OCI-LY7 (cell line): ENCODE results near the gene ZDHHC1. TPM values are rescaled to one million over a fixed set of nuclear protein-coding genes. Genes with fewer than 3 reads are reported as not detected.

Experiments
- BruUV-seq: library from RNA; stranded (reverse); fragments of 400-500 nt; replicated peaks from 2 replicates; lab custom pipeline; 2021; lab: Mats Ljungman, UMichigan
- CTCF ChIA-PET: fragments of 300-600 bp; sonication (Branson Sonifier 250); formaldehyde crosslinking; loops from one replicate; lab custom pipeline; 2022; ENCODE audit warnings: antibody characterized with exemption; ENCODE audit not compliant: unreplicated experiment; lab: Charles Lee
- POLR2A ChIA-PET: fragments of 300-600 bp; sonication (Branson Sonifier 250); formaldehyde crosslinking; loops from one replicate; lab custom pipeline; 2022; ENCODE audit warnings: antibody characterized with exemption; lab: Charles Lee
- DNase-seq: peaks from one replicate; pipeline ENCODE4 v3.0.0-alpha.2; 2015; ENCODE audit warnings: low spot score
- H2AFZ ChIP-seq: fragments of 200-600 bp; sonication (generic), shearing (Covaris generic); 2 replicates; pipeline ENCODE4 v1.6.1; 2014; ENCODE audit warnings: mild to moderate bottlenecking, antibody characterized with exemption, low read length, moderate library complexity
- H3K27ac ChIP-seq: fragments of 200-600 bp; sonication (generic); 2 replicates; pipeline ENCODE4 v1.5.1; 2014; ENCODE audit warnings: mixed run types, low read depth, mild to moderate bottlenecking, moderate library complexity, low read length, inconsistent platforms; ENCODE audit not compliant: poor library complexity, severe bottlenecking
- H3K36me3 ChIP-seq: fragments of 200-600 bp; sonication (generic); 2 replicates; pipeline ENCODE4 v1.6.1; 2014; ENCODE audit warnings: mild to moderate bottlenecking, antibody characterized with exemption, low read length, moderate library complexity, mixed read lengths; ENCODE audit not compliant: insufficient read depth
- H3K4me1 ChIP-seq: fragments of 200-600 bp; sonication (generic); 2 replicates; pipeline ENCODE4 v1.5.1; 2014; ENCODE audit warnings: mild to moderate bottlenecking, low read length; ENCODE audit not compliant: insufficient read depth, poor library complexity, severe bottlenecking
- H3K4me2 ChIP-seq: fragments of 200-600 bp; sonication (generic); 2 replicates; pipeline ENCODE4 v1.6.1; 2014; ENCODE audit warnings: mild to moderate bottlenecking, low read length
- H3K4me3 ChIP-seq: fragments of 200-600 bp; sonication (generic); 2 replicates; pipeline ENCODE4 v1.5.1; 2014; ENCODE audit warnings: mild to moderate bottlenecking, low read depth, low read length; ENCODE audit not compliant: poor library complexity, severe bottlenecking
- H3K79me2 ChIP-seq: fragments of 200-600 bp; sonication (generic); 2 replicates; pipeline ENCODE4 v1.6.1; 2016; ENCODE audit warnings: low read depth, mild to moderate bottlenecking, low read length, moderate library complexity, mixed read lengths; ENCODE audit not compliant: insufficient read depth
- H3K9me2 ChIP-seq: fragments of 200-600 bp; sonication (generic); 2 replicates; pipeline ENCODE4 v1.6.1; 2016; ENCODE audit warnings: mild to moderate bottlenecking, low read length, mixed read lengths; ENCODE audit not compliant: insufficient read depth
- H3K9me3 ChIP-seq: fragments of 200-600 bp; sonication (generic); 2 replicates; pipeline ENCODE4 v1.6.1; 2014; ENCODE audit warnings: mild to moderate bottlenecking, mixed run types, low read length, mixed read lengths
- H4K20me1 ChIP-seq: fragments of 200-600 bp; sonication (generic); 2 replicates; pipeline ENCODE4 v1.6.1; 2014; ENCODE audit warnings: mild to moderate bottlenecking, antibody characterized with exemption, low read length, moderate library complexity, mixed read lengths; ENCODE audit not compliant: insufficient read depth
- CTCF ChIP-seq: fragments of 200-600 bp; sonication (generic); conservative IDR thresholded peaks from 2 replicates; pipeline ENCODE4 v1.5.1; 2014; ENCODE audit warnings: mild to moderate bottlenecking, antibody characterized with exemption, low read length, moderate library complexity, mixed read lengths
- EZH2phosphoT487 ChIP-seq: fragments of 200-600 bp; sonication (generic); IDR thresholded peaks from 2 replicates; pipeline ENCODE4 v1.6.1; 2018; ENCODE audit warnings: low read depth, borderline replicate concordance, mild to moderate bottlenecking, mixed run types, antibody characterized with exemption, low read length, moderate library complexity, mixed read lengths
- intact Hi-C: fragments of 100-400 bp; cut with micrococcal nuclease; formaldehyde crosslinking; loops from one replicate; pipeline ENCODE4 v1.10.0; 2022; ENCODE audit not compliant: unreplicated experiment
- total RNA-seq, 2 experiments: library from RNA; depleted of rRNA in 1 of 2; stranded (reverse); fragments of >200 nt in 1 of 2; shearing (Covaris generic) in 1 of 2; gene quantifications; 2 replicates each; pipeline ENCODE4 v1.2.3, GENCODE V29; 2014 to 2022

Gene ZDHHC1
- total RNA-seq, 2 experiments from 2014 or later = not detected

GRCh38 chr16:67403976-67404555, 12.2 kb downstream of the ZDHHC1 start:
- H3K36me3 ChIP-seq = no peaks in the 10 kb centered on the region
- no peak overlapping the region for H3K27ac ChIP-seq
- intact Hi-C loops = no loop called here
- ChIA-PET POLR2A (no interaction called here), CTCF (no interaction called here)
- H4K20me1 ChIP-seq = no peaks in the 10 kb centered on the region
- no peak for DNase-seq
- BruUV-seq = no TSS peak
- no peak overlapping the region for H3K4me3 ChIP-seq
- no peak for TF ChIP-seq CTCF
- TF ChIP-seq EZH2phosphoT487 = no peak
- H3K9me3 ChIP-seq = no peaks in the 10 kb centered on the region
- no peaks in the 10 kb centered on the region for H3K9me2 ChIP-seq
- no peak overlapping the region for H3K4me2 ChIP-seq
- no peaks in the 10 kb centered on the region for H3K4me1 ChIP-seq
- H2AFZ ChIP-seq = no peak overlapping the region
- no peaks in the 10 kb centered on the region for H3K79me2 ChIP-seq

- H3K4me1 ChIP-seq = no peaks in the 10 kb centered on the region
- no peak for TF ChIP-seq CTCF
- no peak for TF ChIP-seq EZH2phosphoT487
- no peaks in the 10 kb centered on the region for H3K9me3 ChIP-seq
- H3K4me3 ChIP-seq = no peak overlapping the region
- no peaks in the 10 kb centered on the region for H4K20me1 ChIP-seq
- H3K79me2 ChIP-seq = no peaks in the 10 kb centered on the region
- ChIA-PET CTCF (no interaction called here), POLR2A (no interaction called here)
- H2AFZ ChIP-seq = no peak overlapping the region
- intact Hi-C loops = no loop called here
- no TSS peak for BruUV-seq
- H3K36me3 ChIP-seq = no peaks in the 10 kb centered on the region
- no peak overlapping the region for H3K27ac ChIP-seq
- DNase-seq = no peak
- H3K4me2 ChIP-seq = no peak overlapping the region
- no peaks in the 10 kb centered on the region for H3K9me2 ChIP-seq
Measured at GRCh38 chr16:67400901-67401300, 15.4 kb downstream of the ZDHHC1 start.
